GM12875 (cell line): ENCODE measurements around the gene DLL4.

Experiments
- H3K4me3 ChIP-seq: one replicate; pipeline ENCODE4 v1.5.1; 2011; ENCODE audit warnings: low read depth, low read length, control low read depth
- CTCF ChIP-seq: IDR thresholded peaks from 2 replicates; pipeline ENCODE4 v1.5.1; 2011; ENCODE audit warnings: low read depth, mild to moderate bottlenecking, control low read depth, inconsistent platforms, low read length, moderate library complexity, borderline replicate concordance; ENCODE audit not compliant: insufficient read depth

The DLL4 gene

GRCh38 chr15:40929660-40930429, 705 bp downstream of the DLL4 start:
- no peak overlapping the region for H3K4me3 ChIP-seq
- TF ChIP-seq CTCF: no peak

- H3K4me3 ChIP-seq: no peak overlapping the region
- peak; percentile 90 for TF ChIP-seq CTCF
These were observed 1.5 kb downstream of the DLL4 start for GRCh38 chr15:40930430-40931299.

- no peak overlapping the region for H3K4me3 ChIP-seq
- no peak for TF ChIP-seq CTCF
These were observed 2.4 kb downstream of the DLL4 start for GRCh38 chr15:40931300-40932142.

- TF ChIP-seq CTCF: no peak
- H3K4me3 ChIP-seq: no peak overlapping the region
These were observed 3.0 kb downstream of the DLL4 start for GRCh38 chr15:40932156-40932555.

- no peak for TF ChIP-seq CTCF
- H3K4me3 ChIP-seq: no peak overlapping the region
These were observed 3.7 kb downstream of the DLL4 start for GRCh38 chr15:40932649-40933516.

- TF ChIP-seq CTCF: no peak
- H3K4me3 ChIP-seq: no peak overlapping the region
These were observed 4.4 kb downstream of the DLL4 start for GRCh38 chr15:40933517-40933902.
